ENCODE data around the gene POLR2J.
"Not testable (repeated sequence)": the region's sequence is repeated elsewhere in the genome, so short reads cannot be mapped to it uniquely, and the experiment has no call there.

POLR2J gene

GRCh38 chr7:102455596-102455995 is 23.1 kb downstream of the POLR2J start:
- TF ChIP-seq POLR2A (IDR thresholded peaks at IDR 0.05; ENCODE audit: low read length) = no peak
- no peak for TF ChIP-seq GATA1 (IDR thresholded peaks at IDR 0.05; ENCODE audit: low read depth, low read length)
- DNase-seq = no peak

- TF ChIP-seq POLR2A (IDR thresholded peaks at IDR 0.05; ENCODE audit: low read length) = peak; percentile 14
- DNase-seq = not testable (repeated sequence)
Observed at GRCh38 chr7:102454932-102455331, 23.8 kb downstream of the POLR2J start.

- DNase-seq = no peak
- TF ChIP-seq POLR2A (IDR thresholded peaks at IDR 0.05; ENCODE audit: low read length) (no peak), GATA1 (IDR thresholded peaks at IDR 0.05; ENCODE audit: low read depth, low read length) (no peak)
Observed at GRCh38 chr7:102454468-102454867, 24.3 kb downstream of the POLR2J start.

GRCh38 chr7:102453319-102453718 is 25.4 kb downstream of the POLR2J start:
- DNase-seq = no peak
- TF ChIP-seq GATA1 (IDR thresholded peaks at IDR 0.05; ENCODE audit: low read depth, low read length) = no peak
- TF ChIP-seq POLR2A (IDR thresholded peaks at IDR 0.05; ENCODE audit: low read length) = no peak

GRCh38 chr7:102452451-102452850 is 26.3 kb downstream of the POLR2J start:
- TF ChIP-seq POLR2A (IDR thresholded peaks at IDR 0.05; ENCODE audit: low read length) = no peak
- TF ChIP-seq GATA1 (IDR thresholded peaks at IDR 0.05; ENCODE audit: low read depth, low read length) = no peak
- DNase-seq = no peak

- TF ChIP-seq GATA1 (IDR thresholded peaks at IDR 0.05; ENCODE audit: low read depth, low read length) (no peak), POLR2A (IDR thresholded peaks at IDR 0.05; ENCODE audit: low read length) (no peak)
- DNase-seq = no peak
Observed at GRCh38 chr7:102451371-102452054, 27.2 kb downstream of the POLR2J start.

GRCh38 chr7:102450242-102450641 is 28.5 kb downstream of the POLR2J start:
- no peak for DNase-seq
- TF ChIP-seq POLR2A (IDR thresholded peaks at IDR 0.05; ENCODE audit: low read length) (no peak), GATA1 (IDR thresholded peaks at IDR 0.05; ENCODE audit: low read depth, low read length) (no peak)

- TF ChIP-seq GATA1 (IDR thresholded peaks at IDR 0.05; ENCODE audit: low read depth, low read length) (no peak), POLR2A (IDR thresholded peaks at IDR 0.05; ENCODE audit: low read length) (no peak)
- DNase-seq = no peak
Observed at GRCh38 chr7:102449136-102449535, 29.6 kb downstream of the POLR2J start.

- no peak for TF ChIP-seq POLR2A (IDR thresholded peaks at IDR 0.05; ENCODE audit: low read length)
- no peak for DNase-seq
Observed at GRCh38 chr7:102447311-102447710, 31.4 kb downstream of the POLR2J start.

- TF ChIP-seq POLR2A (IDR thresholded peaks at IDR 0.05; ENCODE audit: low read length) (no peak), GATA1 (IDR thresholded peaks at IDR 0.05; ENCODE audit: low read depth, low read length) (no peak)
- no peak for DNase-seq
Observed at GRCh38 chr7:102446387-102447156, 32.1 kb downstream of the POLR2J start.

- TF ChIP-seq GATA1 (IDR thresholded peaks at IDR 0.05; ENCODE audit: low read depth, low read length) (no peak), POLR2A (IDR thresholded peaks at IDR 0.05; ENCODE audit: low read length) (no peak)
Observed at GRCh38 chr7:102445674-102446071, 33.0 kb downstream of the POLR2J start.

GRCh38 chr7:102444961-102445673 is 33.6 kb downstream of the POLR2J start:
- no peak for DNase-seq
- no peak for TF ChIP-seq POLR2A (IDR thresholded peaks at IDR 0.05; ENCODE audit: low read length)
- TF ChIP-seq GATA1 (IDR thresholded peaks at IDR 0.05; ENCODE audit: low read depth, low read length) = no peak

More at GRCh38 chr7:102445674-102446071, 33.0 kb downstream of the POLR2J start:
- no peak for DNase-seq

GRCh38 chr7:102439963-102440795 is 38.5 kb downstream of the POLR2J start:
- DNase-seq = no peak
- TF ChIP-seq GATA1 (IDR thresholded peaks at IDR 0.05; ENCODE audit: low read depth, low read length) (no peak), POLR2A (IDR thresholded peaks at IDR 0.05; ENCODE audit: low read length) (no peak)

GRCh38 chr7:102436118-102436517 is 42.6 kb downstream of the POLR2J start:
- no peak for TF ChIP-seq POLR2A (IDR thresholded peaks at IDR 0.05; ENCODE audit: low read length)
- no peak for TF ChIP-seq GATA1 (IDR thresholded peaks at IDR 0.05; ENCODE audit: low read depth, low read length)

More at GRCh38 chr7:102436118-102436517, 42.6 kb downstream of the POLR2J start:
- no peak for DNase-seq

Data from erythroblast (primary cell).